NCI-H526 treated with DMSO at 0.1 percent for 48 hours (cell line): ENCODE results near the gene BANP.
"Not testable (repeated sequence)": the region's sequence is repeated elsewhere in the genome, so short reads cannot be mapped to it uniquely, and the experiment has no call there.

Experiments
- DNase-seq: peaks from one replicate; lab custom pipeline; 2025; lab: John Stamatoyannopoulos, UW

Gene BANP

DNA sequence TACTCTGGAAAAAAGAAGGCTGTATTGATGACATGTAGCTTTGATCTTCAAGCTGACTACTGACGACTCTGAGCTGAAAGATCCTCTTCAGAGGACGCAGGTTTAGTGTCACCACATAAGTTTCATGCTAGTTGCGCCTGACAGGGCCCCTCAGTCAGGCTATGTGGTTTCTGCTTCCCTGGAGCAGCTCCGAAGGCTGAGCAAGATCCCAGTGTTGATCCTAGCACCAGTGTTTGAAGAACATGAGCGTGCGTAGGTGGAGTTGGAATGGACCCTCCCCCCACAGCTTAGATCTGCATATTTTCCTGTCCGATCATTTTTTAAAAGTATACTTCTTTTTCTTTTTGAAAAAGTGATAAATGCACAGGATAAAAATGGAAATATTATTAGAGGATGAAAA, 17.3 kb downstream of the BANP start:
- DNase-seq, result no peak

DNA sequence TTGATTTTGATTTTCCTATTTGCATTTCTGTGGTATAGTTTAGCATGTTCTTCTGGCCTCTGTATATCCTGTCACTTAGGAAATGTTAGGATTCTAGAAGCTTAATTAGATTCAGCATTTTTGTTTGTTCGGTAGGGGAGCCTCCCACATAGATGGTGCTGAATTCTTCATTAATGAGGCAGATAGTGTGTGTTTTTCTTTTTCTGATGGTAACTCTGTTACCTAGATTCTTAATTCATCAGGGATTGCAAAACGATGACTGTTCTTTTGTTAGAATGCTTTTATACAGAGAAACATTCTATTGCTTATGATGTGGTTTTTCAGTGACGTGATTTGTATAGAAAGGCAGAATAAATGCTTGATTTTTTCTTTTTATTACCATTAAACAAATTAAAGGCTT, 19.0 kb downstream of the BANP start:
- DNase-seq, result no peak

DNA sequence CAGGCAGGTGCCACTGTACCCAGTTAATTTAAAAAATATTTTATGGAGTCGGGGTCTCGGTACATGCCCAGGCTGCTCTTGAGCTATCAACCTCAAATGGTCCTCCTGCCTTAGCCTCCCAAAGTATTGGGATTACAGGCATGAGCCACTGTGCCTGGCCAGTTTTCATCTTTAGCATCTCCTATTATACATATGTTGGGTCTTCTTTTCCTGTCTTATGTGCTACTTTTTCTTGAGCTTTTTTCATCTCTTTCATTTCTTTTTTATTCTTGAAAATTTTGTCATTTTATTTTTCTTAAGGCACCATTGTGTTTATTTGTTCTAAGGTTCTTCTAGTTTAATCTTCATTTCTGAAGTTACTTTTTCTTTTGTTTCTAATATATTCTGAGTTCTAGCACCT, 20.7 kb downstream of the BANP start:
- no peak for DNase-seq

DNA sequence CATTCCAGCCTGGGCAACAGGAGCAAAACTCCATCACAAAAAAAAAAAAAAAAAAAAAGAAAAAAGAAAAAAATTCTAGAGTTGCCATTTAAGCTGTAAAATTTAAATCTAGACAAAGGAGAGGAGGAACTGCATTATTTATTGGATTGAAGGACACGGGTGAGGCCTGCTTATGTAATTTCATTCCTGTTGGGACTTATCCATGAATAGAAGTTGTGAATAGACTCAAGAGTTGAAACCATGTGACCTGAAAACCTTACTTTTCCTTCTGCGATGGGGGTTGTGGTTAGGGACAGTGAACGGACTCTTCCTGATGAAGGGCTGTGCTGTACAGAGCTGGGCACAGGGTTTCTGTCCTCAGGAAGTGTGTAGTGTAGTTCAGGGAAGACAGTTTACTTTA, 22.5 kb downstream of the BANP start:
- no peak for DNase-seq

DNA sequence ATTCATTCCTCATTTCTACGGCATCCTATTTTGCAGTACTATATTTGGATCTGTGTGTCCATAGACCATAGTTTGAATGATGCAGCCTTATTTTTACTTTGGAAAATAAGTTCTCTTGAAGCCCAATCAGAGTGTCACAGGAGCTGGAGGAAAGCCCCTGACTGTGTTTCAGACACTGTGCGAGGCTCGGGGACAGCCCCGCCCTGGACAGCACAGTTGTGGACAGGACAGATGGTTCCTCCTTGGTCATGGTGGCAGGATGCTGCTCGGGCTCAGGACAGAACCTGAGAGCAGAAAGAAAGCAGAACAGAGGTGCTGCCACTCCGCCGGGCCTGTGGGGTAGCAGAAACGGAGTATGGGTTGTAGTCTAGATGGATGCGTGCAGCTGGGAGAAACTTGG, 22.9 kb downstream of the BANP start:
- no peak for DNase-seq

DNA sequence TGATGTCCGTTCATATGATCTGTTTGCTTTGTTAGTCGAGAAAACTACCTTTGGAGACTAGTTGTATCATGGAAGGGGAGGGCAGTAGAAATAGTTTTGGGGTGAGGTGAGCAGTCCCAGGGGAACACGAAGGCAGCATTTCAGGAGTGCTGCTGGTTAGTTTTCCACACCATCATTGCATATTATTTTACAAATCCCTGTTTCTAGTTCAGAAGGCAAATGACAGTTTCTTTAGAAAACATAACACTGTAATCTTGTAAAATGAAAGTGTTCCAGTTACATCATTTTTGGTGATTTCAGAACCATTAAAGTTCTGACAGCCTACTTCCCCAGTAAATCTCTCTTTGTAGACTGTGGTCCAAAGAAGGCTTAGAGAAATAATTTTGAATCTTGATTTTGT, 25.4 kb downstream of the BANP start:
- DNase-seq, result no peak

DNA sequence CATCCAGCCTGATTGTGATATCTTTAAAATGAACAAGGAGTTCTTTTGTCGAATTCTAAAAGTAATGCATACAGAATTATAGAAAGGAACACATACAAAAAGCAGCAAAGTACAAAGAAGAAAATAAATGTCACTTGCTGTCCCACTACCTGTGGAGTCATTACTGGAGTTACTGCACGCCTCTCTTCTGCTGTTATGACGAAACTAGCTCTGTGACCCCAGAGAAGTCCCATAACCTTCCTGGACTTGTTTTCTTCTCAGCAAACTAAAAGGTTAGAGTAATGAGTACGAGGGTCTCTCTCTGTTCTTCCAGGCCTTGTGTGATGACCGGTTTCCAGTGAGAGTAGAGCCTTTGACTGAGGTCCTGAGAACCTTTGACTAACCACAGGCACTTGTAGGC, 26.9 kb downstream of the BANP start:
- no peak for DNase-seq

DNA sequence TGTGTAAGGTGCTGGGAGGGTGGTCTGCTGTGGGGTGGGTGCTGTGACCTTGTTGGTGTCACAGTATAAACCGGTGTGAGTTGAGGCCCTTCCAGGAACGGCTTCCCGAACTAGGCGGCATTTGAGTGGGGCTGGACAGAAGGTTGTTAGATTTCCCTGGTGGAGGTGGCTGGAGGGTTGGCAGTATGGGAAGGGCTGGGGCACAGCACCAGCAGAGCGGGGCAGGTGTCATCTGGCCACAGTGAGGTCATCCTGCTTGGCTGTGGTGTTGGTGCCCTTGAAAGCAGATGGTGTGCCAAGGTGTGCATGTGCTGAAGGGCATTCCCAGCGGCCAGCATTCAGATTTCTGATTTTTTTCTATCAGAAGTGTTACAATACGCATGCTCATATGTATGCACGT, 28.1 kb downstream of the BANP start:
- DNase-seq, result no peak

DNA sequence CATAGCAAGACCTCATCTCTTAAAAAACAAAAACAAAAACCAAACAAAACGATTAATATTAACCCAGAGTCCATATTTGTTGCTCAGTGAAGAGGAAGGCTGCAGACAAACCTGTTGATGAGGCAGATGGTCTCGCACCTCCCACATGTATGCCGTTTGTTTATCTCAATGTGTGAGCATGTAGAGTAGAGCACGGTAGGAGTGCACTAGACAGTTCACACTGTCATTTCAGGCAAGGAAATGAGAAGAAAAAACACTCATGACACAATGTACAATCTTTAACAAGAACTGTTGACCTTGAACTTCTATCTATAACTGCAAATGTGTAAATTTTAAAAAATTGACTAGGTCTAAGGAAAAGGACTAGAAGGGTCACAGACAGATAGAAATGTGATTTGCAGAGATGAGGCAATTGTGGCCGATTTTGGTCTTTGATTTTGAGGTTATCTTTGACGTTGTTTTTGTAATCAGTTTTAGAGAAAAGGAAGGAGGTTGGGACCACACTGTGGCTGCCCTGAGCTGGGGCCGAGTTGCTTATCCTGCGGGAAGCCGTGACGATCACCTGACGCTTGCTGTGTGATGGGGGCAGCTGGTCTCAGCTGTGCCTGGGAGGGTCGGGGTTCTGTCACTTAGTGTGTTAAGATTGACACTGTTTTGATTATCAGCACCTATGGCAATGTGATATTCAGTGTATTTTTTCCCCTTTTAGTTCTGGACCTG, 28.8 kb downstream of the BANP start:
- not testable (repeated sequence) for DNase-seq

DNA sequence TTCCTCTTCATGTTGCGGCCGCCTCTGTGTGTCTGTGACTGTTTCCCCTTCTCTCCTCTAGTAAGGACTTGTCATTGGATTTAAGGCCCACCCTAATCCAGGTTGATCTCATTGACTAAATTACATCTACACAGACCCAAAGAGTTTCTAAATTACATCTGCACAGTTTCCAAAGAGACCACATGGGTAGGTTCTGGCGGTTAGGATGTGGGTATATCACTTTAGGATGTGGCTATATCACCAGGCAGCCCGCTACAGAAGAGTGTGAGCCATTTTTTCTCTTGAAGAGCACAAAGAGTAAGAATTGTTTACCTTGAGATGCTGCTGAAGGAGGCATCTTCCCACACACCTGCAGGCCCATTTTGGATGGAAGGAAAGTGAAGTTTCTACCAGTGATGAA, 30.1 kb downstream of the BANP start:
- DNase-seq, result not testable (repeated sequence)

DNA sequence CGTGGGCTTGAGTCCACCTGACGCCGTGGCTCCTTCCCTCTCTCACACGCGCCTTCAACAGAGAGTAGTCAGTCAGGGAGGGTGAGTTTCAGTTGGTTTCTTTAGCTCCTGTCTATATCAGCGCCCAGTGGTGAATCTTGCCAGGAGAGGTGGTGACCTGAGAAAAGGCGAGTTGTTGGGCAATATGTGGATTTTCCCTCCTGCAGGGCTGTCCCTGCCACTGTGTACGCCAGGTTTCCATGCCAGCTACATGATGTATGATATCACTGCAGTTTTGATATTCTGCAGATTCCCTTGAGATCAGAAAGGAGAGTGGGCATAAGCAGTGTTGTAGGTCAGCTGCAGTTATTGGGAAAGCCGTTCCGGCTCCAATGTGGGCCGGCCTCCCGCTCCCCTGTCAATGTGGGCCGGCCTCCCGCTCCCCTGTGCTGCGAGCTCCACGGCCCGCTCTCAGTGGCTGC, 31.4 kb downstream of the BANP start:
- DNase-seq, result no peak

DNA sequence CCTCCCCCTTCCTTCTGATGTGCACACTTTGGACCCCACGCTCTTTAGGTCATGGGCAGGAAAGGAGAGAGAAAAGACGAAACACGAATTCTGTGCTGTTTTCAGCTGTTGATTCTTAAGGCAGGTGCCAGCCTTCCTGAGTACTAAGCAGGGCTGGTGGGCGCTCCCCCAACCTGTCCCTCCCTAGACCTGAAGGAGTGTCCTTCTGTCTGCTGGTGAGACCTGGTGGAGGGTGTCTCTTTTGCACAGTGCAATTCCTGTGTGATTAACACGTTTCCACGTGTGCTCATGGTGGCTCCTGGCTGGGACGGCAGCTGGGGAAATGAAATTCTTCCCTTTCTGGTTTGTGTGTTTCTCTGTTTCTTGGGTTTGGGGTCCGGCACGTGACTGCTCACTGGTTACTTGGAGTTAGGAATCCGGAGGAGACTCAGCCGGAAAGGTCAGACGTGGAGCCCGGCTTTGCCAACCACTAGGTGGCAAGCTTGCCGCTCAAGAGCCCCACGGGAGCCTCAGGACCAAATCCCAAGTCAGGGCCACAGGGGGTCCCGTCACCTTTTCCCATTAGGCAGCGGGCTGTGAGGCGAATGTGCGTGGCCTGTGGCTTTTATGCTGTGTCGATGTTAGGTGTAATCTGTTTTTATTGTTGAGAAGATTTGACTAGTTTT, 32.0 kb downstream of the BANP start:
- DNase-seq, result not testable (repeated sequence)

DNA sequence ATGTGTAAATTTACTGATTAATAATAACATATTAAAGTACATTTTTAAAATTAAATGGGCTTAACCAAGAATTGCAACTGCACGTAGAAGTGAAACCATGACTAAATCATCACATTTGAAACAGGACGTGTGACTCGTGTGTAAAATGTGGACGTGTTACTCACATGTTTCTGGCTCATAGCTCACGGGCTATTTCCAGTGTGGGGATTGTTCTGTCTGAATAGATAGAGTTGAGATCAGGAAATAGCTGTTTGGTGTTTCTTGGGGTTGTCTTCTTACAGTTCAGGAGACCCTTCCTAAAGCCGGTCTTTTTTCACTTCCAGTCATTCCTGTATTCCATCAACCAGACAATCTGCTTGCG, 32.5 kb downstream of the BANP start:
- not testable (repeated sequence) for DNase-seq

DNA sequence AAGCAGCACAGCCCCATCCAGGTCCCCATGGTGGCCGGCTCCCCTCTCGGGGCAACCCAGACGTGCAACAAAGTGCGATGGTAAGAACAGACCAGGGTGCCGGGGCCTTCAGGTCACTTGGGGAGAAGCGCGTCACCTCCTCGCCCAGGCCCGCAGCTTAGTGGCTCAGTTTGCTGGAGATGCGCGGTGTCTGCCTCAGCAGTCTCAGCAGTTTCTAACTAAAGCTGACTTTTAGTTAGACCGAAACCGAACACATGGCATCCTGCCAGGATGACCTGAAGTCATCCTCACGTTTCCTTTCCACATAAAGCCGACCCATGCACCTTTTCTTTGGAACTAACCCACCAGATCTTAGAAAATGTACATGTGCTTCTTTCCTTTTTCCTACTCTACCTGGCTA, 32.9 kb downstream of the BANP start:
- DNase-seq, result not testable (repeated sequence)

DNA sequence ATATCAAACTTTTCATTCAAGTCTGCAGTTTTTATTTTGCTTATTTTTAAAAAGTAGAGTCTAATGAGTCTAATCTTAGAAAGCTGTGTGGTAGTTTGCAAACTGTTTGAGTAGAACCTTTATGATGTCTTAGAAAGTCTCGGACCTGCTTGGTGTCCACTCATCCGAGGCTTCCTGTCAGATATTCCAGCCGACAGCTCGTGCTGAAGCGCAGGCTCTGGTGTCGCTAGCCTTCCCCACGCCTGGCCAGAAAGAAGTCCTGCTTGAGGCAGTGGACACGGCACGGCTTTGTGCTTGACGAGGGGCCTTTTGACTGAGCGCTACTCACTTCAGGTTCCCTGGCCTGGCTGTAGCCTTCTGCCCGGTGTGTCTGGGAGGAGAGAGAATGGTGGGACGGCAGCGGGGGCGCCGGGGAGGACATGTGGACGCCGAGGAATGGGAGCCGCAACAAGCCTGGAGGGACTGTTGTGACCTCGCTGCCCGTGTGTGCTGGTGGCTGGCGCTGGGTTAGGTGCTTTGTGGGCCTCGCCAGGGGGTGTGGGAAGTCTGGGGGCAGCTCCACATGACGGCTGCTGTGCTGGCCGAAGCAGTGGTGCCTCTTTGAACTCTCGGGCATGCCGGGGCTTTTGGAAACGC, 33.5 kb downstream of the BANP start:
- DNase-seq, result no peak

DNA sequence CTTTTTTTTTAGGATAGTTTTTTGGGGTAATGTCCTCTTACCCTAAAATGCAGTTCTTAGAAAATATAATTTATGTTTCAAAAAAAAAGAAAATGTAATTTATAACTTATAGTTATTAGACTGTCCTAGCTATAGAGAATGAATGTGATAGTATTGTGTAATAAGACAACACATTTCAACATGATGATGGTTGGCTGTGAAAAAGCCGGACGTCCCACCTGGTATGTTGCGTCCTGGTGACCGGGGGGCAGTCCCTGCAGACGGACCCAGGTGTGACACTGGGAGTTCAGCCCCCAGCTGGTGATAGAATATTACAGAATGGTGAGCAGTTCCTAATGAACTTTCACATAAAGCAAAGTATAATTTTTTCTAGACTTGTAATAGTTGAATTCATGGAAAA, 34.3 kb downstream of the BANP start:
- not testable (repeated sequence) for DNase-seq

DNA sequence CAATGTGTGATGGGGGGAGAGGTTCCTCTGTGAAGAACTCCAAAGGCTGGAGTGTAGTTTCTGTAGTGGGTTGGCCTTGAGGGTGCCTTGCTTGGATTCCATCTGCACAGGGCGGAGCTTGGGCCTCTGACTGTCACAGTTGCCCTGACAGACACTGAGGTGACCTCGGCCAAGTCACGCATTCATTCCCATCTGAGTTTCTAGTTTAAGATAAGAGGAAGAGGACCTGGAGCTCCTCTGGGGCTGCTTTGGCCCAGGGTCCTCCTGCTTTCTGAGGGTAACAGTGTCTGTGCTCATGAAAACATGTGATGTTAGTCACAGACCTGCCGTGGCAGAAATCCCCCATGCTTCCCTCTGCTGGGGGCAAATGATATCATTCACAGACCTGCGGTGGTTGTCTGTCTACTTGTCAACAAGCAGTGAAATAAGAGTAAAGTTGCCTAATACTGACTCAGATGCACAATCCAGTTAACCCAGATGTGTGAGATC, 35.2 kb downstream of the BANP start:
- DNase-seq, result not testable (repeated sequence)

DNA sequence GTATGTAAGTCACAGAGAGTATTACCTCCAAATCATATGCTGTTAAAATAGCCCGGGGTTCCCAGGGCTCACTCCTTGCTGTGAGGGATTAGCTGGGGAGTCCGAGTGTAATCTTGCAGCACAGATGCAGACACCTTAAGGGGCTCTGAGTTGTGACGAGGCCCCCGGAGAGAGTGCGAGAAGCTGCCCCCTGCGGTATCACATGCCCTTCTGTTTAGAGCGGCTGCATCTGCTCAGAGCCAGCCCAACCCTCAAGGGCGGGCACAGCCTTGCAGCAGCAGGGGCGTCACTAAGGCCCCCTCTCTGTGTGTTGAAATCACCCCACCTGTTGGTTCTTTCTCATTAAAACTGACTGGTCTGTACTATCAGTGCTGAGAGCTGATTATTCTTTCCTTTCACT, 37.4 kb downstream of the BANP start:
- not testable (repeated sequence) for DNase-seq

DNA sequence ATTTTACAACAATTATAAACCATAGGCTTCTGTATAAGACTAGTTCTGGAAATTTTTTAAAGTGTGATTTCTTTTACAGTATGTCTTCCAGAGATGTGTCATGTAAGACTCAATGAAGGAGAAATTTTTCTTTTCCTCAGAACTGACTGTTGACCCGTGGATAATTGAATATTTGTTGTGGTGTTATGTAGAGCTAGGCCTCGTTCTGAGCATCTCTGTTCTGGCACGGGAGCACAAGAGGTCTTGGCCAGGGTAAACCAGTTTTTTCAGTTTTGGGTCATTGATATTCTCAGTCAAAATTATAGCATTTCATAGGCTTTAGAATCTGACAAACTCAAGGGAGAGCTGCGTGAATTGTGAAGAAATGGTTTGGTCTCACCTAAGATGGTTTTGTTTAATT, 39.0 kb downstream of the BANP start:
- not testable (repeated sequence) for DNase-seq

DNA sequence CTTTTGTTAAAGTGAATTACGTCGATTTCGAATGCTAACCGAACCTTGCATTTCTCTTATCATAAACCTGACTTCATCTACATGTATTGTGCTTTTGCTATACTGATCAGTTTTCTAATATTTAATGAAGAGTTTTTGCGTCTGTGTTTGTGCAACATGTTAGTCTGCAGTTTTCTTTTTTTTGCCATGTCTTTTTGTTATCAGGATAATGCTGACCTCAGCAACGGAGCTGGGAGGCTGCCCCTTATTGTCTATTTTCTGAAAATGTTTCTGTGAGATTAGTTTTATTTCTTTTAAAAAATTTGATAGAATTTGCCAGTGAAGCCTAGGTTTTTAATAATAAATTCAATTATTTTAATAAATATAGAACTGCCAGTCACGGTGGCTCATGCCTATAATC, 40.9 kb downstream of the BANP start:
- not testable (repeated sequence) for DNase-seq

DNA sequence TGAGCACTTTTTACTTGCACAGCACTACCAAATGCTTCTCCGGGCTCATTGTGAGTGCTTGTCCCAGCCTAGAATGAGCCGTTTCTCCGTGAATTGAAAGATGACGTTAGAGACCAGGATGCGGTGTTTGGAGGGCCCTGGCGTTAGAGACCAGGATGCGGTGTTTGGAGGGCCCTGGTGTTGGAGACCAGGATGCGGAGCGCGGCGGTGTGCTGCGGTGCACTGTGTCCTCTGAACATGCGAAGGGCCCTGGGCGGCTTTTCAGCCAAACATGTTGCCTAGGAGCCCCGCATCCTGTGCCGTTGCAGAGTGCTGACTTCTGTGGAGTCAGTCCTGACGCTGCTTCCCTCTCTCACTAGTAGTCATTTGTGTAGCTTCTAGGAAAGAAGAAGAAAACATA, 42.7 kb downstream of the BANP start:
- DNase-seq, result no peak

DNA sequence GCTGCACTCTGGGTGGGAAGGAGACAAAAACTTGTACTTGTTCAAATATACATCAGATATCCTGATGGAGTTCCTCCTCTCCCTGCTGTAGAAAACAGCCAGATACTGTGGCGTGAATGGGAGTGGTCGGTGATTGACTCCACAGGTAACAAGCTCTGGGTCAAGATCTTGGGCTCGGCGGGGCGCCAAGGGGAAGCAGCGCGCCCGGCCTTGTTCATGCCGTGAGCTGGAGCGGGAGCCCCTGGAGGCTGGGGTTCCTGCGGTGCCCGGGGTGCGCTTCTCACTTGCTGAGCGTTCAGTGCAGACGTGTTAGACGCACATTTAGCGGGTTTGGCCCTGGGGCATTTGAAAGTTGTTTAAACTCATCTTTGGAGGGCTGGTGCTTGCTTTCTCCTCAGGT, 44.4 kb downstream of the BANP start:
- no peak for DNase-seq
